NOMO-1 treated with DMSO at 0.1 percent for 48 hours (cell line): ENCODE measurements around the gene SIRT6.
"Not testable (repeated sequence)": the region's sequence is repeated elsewhere in the genome, so short reads cannot be mapped to it uniquely, and the experiment has no call there.

ENCODE experiments used
- DNase-seq: peaks from one replicate; lab custom pipeline; 2025; ENCODE audit not compliant: unreplicated experiment; lab: John Stamatoyannopoulos, UW

The SIRT6 gene

GRCh38 chr19:4175669-4175931 is 6.8 kb downstream of the SIRT6 start:
- DNase-seq, result no peak

- DNase-seq, result no peak
These were observed 7.3 kb downstream of the SIRT6 start for GRCh38 chr19:4174895-4175668.

GRCh38 chr19:4174213-4174894 is 8.0 kb downstream of the SIRT6 start:
- no peak for DNase-seq

- DNase-seq, result no peak
These were observed 8.7 kb downstream of the SIRT6 start for GRCh38 chr19:4173479-4174212.

- DNase-seq, result peak; percentile 35
These were observed 9.4 kb downstream of the SIRT6 start for GRCh38 chr19:4172861-4173473.

GRCh38 chr19:4171676-4172075 is 10.7 kb downstream of the SIRT6 start:
- DNase-seq, result no peak

- no peak for DNase-seq
These were observed 18.1 kb downstream of the SIRT6 start for GRCh38 chr19:4164262-4164661.

GRCh38 chr19:4161415-4162077 is 20.8 kb downstream of the SIRT6 start:
- no peak for DNase-seq

- not testable (repeated sequence) for DNase-seq
These were observed 24.4 kb downstream of the SIRT6 start for GRCh38 chr19:4157971-4158370.

- DNase-seq, result no peak
These were observed 25.2 kb downstream of the SIRT6 start for GRCh38 chr19:4157164-4157563.

GRCh38 chr19:4154571-4155312 is 27.6 kb downstream of the SIRT6 start:
- no peak for DNase-seq

GRCh38 chr19:4152241-4152998 is 29.9 kb downstream of the SIRT6 start:
- DNase-seq, result no peak

- DNase-seq, result no peak
These were observed 30.7 kb downstream of the SIRT6 start for GRCh38 chr19:4151623-4152022.

- DNase-seq, result no peak
These were observed 32.7 kb downstream of the SIRT6 start for GRCh38 chr19:4149518-4150288.

GRCh38 chr19:4144666-4145249 is 37.6 kb downstream of the SIRT6 start:
- DNase-seq, result no peak

- not testable (repeated sequence) for DNase-seq
These were observed 39.4 kb downstream of the SIRT6 start for GRCh38 chr19:4142916-4143315.

- DNase-seq, result peak; percentile 75
These were observed 42.1 kb downstream of the SIRT6 start for GRCh38 chr19:4140237-4140711.

GRCh38 chr19:4139614-4140236 is 42.6 kb downstream of the SIRT6 start:
- DNase-seq, result peak; percentile 56
